ENCODE results near the gene COMMD2.

GRCh38 chr3:149753717-149754116 is 1.4 kb upstream of the COMMD2 start:
- TF ChIP-seq CTCF (IDR thresholded peaks at IDR 0.05) = no peak
- TF ChIP-seq POLR2A (IDR thresholded peaks at IDR 0.05) = no peak

Data from right lobe of liver (tissue), 4 donors.